Gastrocnemius medialis (tissue), 4 donors: Measurements from ENCODE around the gene ZSCAN29. TPM values are rescaled to one million over a fixed set of nuclear protein-coding genes. Genes with fewer than 3 reads are reported as not detected.

ENCODE experiments used
- ATAC-seq, 2 donors: fragments of 150-250 bp; one replicate each; pipeline ENCODE4 v1.9.1; 2016
- DNase-seq, 2 donors: peaks; one replicate each; pipeline ENCODE4 v3.0.0-alpha.2; 2019
- H3K27ac ChIP-seq, 4 donors: fragments of 200-600 bp; sonication (generic); 1 replicate in 1 of 4; 2 replicates in 3 of 4; pipeline ENCODE4 v1.5.1; 2016 to 2018; ENCODE audit warnings: mild to moderate bottlenecking in 2 of 4, moderate library complexity in 1 of 4
- H3K27me3 ChIP-seq, 3 donors: fragments of 200-600 bp; sonication (generic) in 2 of 3; 1 replicate in 1 of 3; 2 replicates in 2 of 3; pipeline versions ENCODE4 v1.5.1 to v1.6.0; 2016 to 2019; ENCODE audit warnings: mild to moderate bottlenecking in 1 of 3, moderate library complexity in 1 of 3
- H3K36me3 ChIP-seq, 2 donors: fragments of 200-600 bp; sonication (generic) in 1 of 2; one replicate each; pipeline ENCODE4 v1.5.1; 2017 to 2018
- H3K4me1 ChIP-seq, 2 donors: fragments of 200-600 bp; sonication (generic) in 1 of 2; one replicate each; pipeline ENCODE4 v1.5.1; 2016 to 2017; ENCODE audit warnings: mild to moderate bottlenecking in 2 of 2
- H3K4me3 ChIP-seq, 4 donors: fragments of 200-600 bp; sonication (generic) in 3 of 4; 1 replicate in 1 of 4; 2 replicates in 3 of 4; pipeline ENCODE4 v1.5.1; 2016 to 2019; ENCODE audit warnings: mild to moderate bottlenecking in 2 of 4
- H3K9me3 ChIP-seq, 3 donors: fragments of 200-600 bp; sonication (generic) in 2 of 3; 1 replicate in 1 of 3; 2 replicates in 2 of 3; pipeline ENCODE4 v1.5.1; 2016 to 2019
- POLR2A ChIP-seq, 2 donors: fragments of 450-650 bp; IDR thresholded peaks; one replicate each; pipeline ENCODE4 v1.6.1; 2017; ENCODE audit warnings: antibody characterized with exemption in 2 of 2, mild to moderate bottlenecking in 2 of 2, moderate library complexity in 2 of 2
- in situ Hi-C, 4 donors: fragments of 200-750 bp; cut with MboI; loops; one replicate each; pipeline versions ENCODE4 v1.15.0 to v1.8.0; 2017; ENCODE audit warnings: low sequenced_read_pairs in 4 of 4
- intact Hi-C: fragments of 100-400 bp; cut with DNase I; formaldehyde crosslinking; loops from one replicate; pipeline ENCODE4 v1.15.1; 2023; ENCODE audit warnings: low total_unique reads
- total RNA-seq, 4 donors: library from RNA; depleted of rRNA; stranded (reverse); fragments of >200 nt; gene quantifications; one replicate each; pipeline versions ENCODE4 v1.1.0 to v1.2.3, GENCODE V29; 2016
- TF ChIP-seq, protein P1 (sequence below), 5 experiments: fragments of 450-650 bp in 3 of 5; fragments of 200-600 bp in 2 of 5; sonication (generic) in 2 of 5; IDR thresholded peaks in 4 of 5; conservative IDR thresholded peaks in 1 of 5; 1 replicate in 4 of 5; 2 replicates in 1 of 5; pipeline ENCODE4 v1.5.1; 2016 to 2019; ENCODE audit warnings: antibody characterized with exemption in 5 of 5, mild to moderate bottlenecking in 3 of 5, moderate library complexity in 3 of 5

Gene ZSCAN29
- total RNA-seq, 4 donors from 2014 or later: 20.7 to 42.2 (median 25.1) TPM

DNA sequence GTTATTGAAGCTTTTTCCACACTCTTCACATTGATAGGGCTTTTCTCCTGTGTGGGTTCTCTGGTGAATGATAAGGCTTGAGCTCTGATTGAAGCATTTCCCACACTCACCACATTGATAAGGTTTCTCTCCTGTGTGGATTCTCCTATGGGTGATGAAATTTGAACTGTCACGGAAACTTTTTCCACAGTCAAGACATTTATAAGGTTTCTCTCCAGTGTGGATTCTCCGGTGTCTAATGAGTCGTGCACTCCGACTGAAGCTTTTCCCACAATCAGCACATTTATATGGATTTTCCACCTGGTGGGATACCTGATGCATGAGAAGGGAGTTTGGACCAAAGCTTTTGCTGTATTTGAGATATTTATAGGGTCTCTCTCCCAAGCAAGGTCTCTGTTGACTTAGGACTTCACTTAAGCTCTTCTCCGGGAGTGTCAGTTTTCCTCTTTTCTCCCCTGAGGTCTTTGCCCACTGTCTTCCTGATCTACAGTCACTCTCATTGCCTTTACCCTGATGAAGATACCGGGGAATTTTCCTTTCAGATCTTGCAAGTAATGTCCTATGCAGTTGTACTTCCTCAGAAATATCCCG, 9.4 kb downstream of the ZSCAN29 start:
- ATAC-seq: no peak
- H3K4me3 ChIP-seq: peak overlapping the region in 1 of 4 donors; percentile 17
- peaks cover 11 to 35% (median 12%) of the 10 kb centered on the region in 3 donors for H3K9me3 ChIP-seq
- no peaks in the 10 kb centered on the region for H3K27me3 ChIP-seq
- DNase-seq: no peak
- intact Hi-C loops: no loop called here
- peaks cover 25 to 91% of the 10 kb centered on the region in 2 donors for H3K36me3 ChIP-seq
- H3K27ac ChIP-seq: no peak overlapping the region
- TF ChIP-seq POLR2A (IDR thresholded peaks at IDR 0.05): no peak
- TF ChIP-seq, protein P1, sequence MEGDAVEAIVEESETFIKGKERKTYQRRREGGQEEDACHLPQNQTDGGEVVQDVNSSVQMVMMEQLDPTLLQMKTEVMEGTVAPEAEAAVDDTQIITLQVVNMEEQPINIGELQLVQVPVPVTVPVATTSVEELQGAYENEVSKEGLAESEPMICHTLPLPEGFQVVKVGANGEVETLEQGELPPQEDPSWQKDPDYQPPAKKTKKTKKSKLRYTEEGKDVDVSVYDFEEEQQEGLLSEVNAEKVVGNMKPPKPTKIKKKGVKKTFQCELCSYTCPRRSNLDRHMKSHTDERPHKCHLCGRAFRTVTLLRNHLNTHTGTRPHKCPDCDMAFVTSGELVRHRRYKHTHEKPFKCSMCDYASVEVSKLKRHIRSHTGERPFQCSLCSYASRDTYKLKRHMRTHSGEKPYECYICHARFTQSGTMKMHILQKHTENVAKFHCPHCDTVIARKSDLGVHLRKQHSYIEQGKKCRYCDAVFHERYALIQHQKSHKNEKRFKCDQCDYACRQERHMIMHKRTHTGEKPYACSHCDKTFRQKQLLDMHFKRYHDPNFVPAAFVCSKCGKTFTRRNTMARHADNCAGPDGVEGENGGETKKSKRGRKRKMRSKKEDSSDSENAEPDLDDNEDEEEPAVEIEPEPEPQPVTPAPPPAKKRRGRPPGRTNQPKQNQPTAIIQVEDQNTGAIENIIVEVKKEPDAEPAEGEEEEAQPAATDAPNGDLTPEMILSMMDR (IDR thresholded peaks at IDR 0.05 in 4 of 5, conservative IDR thresholded peaks at IDR 0.05 in 1 of 5): no peak
- no peaks in the 10 kb centered on the region for H3K4me1 ChIP-seq
- in situ Hi-C loops: no loop called here

DNA sequence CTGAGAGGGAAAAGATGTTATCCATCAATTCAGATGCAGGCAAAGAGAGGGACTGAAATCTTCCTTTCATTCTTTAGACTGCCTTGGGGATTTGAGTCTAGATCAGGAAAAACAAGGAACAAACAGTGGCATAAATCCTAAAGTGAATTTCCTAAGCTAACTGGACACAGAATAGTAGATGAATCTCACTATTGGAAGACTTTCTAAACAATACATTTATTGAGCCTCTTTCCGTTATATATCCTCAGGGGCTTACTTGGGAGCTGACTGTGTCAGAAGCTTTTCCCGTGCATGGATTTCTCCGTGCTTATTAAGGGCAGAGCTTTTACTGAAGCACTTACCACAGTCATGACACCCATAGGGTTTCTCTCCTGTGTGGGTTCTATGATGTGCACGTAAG, 10.0 kb downstream of the ZSCAN29 start:
- H3K27ac ChIP-seq: no peak overlapping the region
- ATAC-seq: no peak
- peak overlapping the region in 1 of 4 donors; percentile 17 for H3K4me3 ChIP-seq
- peaks cover 11 to 35% (median 12%) of the 10 kb centered on the region in 3 donors for H3K9me3 ChIP-seq
- no peak for TF ChIP-seq POLR2A (IDR thresholded peaks at IDR 0.05)
- TF ChIP-seq, protein P1 (IDR thresholded peaks at IDR 0.05 in 4 of 5, conservative IDR thresholded peaks at IDR 0.05 in 1 of 5): no peak
- in situ Hi-C loops: no loop called here
- H3K27me3 ChIP-seq: no peaks in the 10 kb centered on the region
- intact Hi-C loops: no loop called here
- H3K4me1 ChIP-seq: no peaks in the 10 kb centered on the region
- peaks cover 25 to 85% of the 10 kb centered on the region in 2 donors for H3K36me3 ChIP-seq
- no peak for DNase-seq

DNA sequence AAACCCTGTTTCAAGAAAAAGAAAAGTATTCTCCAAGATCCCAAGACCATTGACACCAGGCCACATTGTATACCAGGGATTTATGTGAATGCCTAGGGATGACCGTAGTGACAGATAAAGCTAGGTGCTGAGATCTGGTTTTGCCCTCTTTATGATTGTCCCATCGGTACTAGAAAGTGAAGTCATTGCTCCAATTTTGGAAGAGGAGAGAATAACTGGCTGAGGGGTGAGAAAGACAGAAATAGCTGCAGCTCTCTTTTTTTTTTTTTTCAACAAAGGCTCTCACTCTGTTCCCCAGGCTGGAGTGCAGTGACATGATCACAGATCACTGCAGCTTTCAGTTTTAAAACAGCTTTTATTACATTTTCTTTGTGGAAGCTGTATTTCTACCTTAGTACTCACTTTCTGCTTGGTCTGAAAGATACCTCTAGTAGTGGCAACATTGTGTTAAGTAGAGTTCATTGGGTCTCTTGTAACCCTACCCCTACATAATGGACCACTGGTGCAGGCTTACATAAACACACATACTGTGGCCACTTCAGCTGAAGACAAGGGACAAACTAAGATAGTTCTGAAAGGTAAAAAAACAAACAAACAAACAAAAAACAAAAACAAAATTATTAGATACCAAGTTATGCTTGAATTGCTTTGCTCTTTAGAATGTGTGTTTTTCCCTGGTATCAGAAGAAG, 18.0 kb downstream of the ZSCAN29 start:
- H3K4me1 ChIP-seq: peaks cover 11 to 13% of the 10 kb centered on the region in 2 donors
- intact Hi-C loops: no loop called here
- ATAC-seq (peak; percentile 76 to 79), DNase-seq (no peak)
- H3K36me3 ChIP-seq: peaks cover 0 to 24% of the 10 kb centered on the region in 2 donors
- in situ Hi-C loops: no loop called here
- no peaks in the 10 kb centered on the region for H3K27me3 ChIP-seq
- H3K4me3 ChIP-seq: no peak overlapping the region
- H3K9me3 ChIP-seq: no peaks in the 10 kb centered on the region
- TF ChIP-seq, protein P1 (IDR thresholded peaks at IDR 0.05 in 4 of 5, conservative IDR thresholded peaks at IDR 0.05 in 1 of 5): no peak
- TF ChIP-seq POLR2A (IDR thresholded peaks at IDR 0.05): no peak
- H3K27ac ChIP-seq: peak overlapping the region; percentile 28 to 67 (median 54)

DNA sequence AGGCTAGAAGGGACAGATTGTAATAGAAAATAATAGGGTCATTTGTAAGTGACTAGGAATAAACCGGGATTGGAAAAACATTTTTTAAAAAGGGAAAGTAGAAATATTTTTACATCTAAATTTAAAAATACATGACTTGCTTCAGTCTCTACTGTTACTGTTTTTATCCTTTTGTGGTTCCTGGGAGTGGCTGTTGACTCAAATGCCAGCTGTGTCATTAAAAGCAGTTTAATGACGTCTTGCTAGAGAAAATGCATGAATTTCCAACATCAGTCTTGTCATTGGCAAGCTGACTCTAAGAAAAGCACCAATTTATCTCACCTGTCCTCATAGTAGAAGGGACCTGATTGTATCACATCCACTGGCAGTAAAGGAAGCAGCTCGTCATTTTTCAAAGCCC, 23.7 kb downstream of the ZSCAN29 start:
- Histone ChIP-seq H3K4me1 (no peaks in the 10 kb centered on the region), H3K9me3 (no peaks in the 10 kb centered on the region), H3K36me3 (peaks cover 0 to 63% of the 10 kb centered on the region in 2 donors), H3K4me3 (no peak overlapping the region), H3K27ac (no peak overlapping the region), H3K27me3 (no peaks in the 10 kb centered on the region)
- intact Hi-C loops: no loop called here
- ATAC-seq: no peak
- TF ChIP-seq, protein P1 (IDR thresholded peaks at IDR 0.05 in 4 of 5, conservative IDR thresholded peaks at IDR 0.05 in 1 of 5): no peak
- no peak for TF ChIP-seq POLR2A (IDR thresholded peaks at IDR 0.05)
- in situ Hi-C loops: no loop called here
- no peak for DNase-seq
